HepG2 (cell line): ENCODE results near the gene NOTUM. TPM values are rescaled to one million over a fixed set of nuclear protein-coding genes. Genes with fewer than 3 reads are reported as not detected.
A peak's percentile ranks its signal among the peaks of the same experiment; 100 is the strongest.

Experiments used
- KAT7 ChIP-seq: IDR thresholded peaks from 2 replicates; pipeline ENCODE4 v1.6.1; 2018; ENCODE audit warnings: borderline replicate concordance, missing compliant biosample characterization
- MTERF4 ChIP-seq: sonication (generic); formaldehyde crosslinking; IDR thresholded peaks from 2 replicates; pipeline ENCODE4 v1.8.0; 2023; ENCODE audit warnings: mild to moderate bottlenecking, missing genetic modification reagents
- NFAT5 ChIP-seq: sonication (generic); formaldehyde crosslinking; IDR thresholded peaks from 2 replicates; pipeline ENCODE4 v1.4.0; 2020; ENCODE audit warnings: missing genetic modification reagents
- NFKB2 ChIP-seq: sonication (generic); formaldehyde crosslinking; IDR thresholded peaks from 2 replicates; pipeline ENCODE4 v1.4.0; 2020; ENCODE audit warnings: missing genetic modification reagents, borderline replicate concordance
- PBX2 ChIP-seq: IDR thresholded peaks from 2 replicates; pipeline ENCODE4 v1.6.1; 2016; ENCODE audit warnings: control low read depth
- PHF8 ChIP-seq: sonication (generic); formaldehyde crosslinking; IDR thresholded peaks from 2 replicates; pipeline ENCODE4 v1.5.0; 2020; ENCODE audit warnings: missing genetic modification reagents
- PITX1 ChIP-seq: sonication (generic); formaldehyde crosslinking; IDR thresholded peaks from 2 replicates; pipeline ENCODE4 v1.5.1; 2020; ENCODE audit warnings: mild to moderate bottlenecking, missing genetic modification reagents
- ZC3H13 ChIP-seq: sonication (generic); formaldehyde crosslinking; IDR thresholded peaks from 2 replicates; pipeline ENCODE4 v1.8.1; 2023; ENCODE audit warnings: mild to moderate bottlenecking, missing genetic modification reagents, moderate library complexity
- ZKSCAN8 ChIP-seq: IDR thresholded peaks from 2 replicates; pipeline ENCODE4 v1.6.1; 2016; ENCODE audit warnings: borderline replicate concordance, missing genetic modification reagents, missing compliant biosample characterization
- ZNF407 ChIP-seq: sonication (generic); formaldehyde crosslinking; IDR thresholded peaks from one replicate; pipeline ENCODE4 v1.5.1; 2020; ENCODE audit warnings: mild to moderate bottlenecking, missing genetic modification reagents; ENCODE audit errors: not compliant biosample characterization
- ZNF75D ChIP-seq: sonication (generic); formaldehyde crosslinking; IDR thresholded peaks from 2 replicates; pipeline ENCODE4 v1.8.1; 2023; ENCODE audit warnings: missing genetic modification reagents, mild to moderate bottlenecking, borderline replicate concordance
- ZNF839 ChIP-seq: sonication (generic); formaldehyde crosslinking; IDR thresholded peaks from 2 replicates; pipeline ENCODE4 v1.4.0; 2020; ENCODE audit warnings: missing genetic modification reagents, mild to moderate bottlenecking, borderline replicate concordance
- polyA plus RNA-seq, 8 experiments: library from polyadenylated mRNA; depleted of rRNA in 3 of 8; stranded (reverse) in 7 of 8; unstranded in 1 of 8; fragments of >200 nt; fragmentation: Illumina TruSeq in 4 of 8; extraction: Trizol in 4 of 8; gene quantifications; 2 replicates each; pipeline versions ENCODE4 v1.2.1 to v1.2.3, GENCODE V29; 2011 to 2016; ENCODE audit warnings: low read depth in 4 of 8, missing spikeins in 1 of 8, mixed read lengths in 1 of 8; ENCODE audit not compliant: insufficient read depth in 1 of 8
- total RNA-seq, 5 experiments: library from RNA; depleted of rRNA; stranded (reverse); fragments of >200 nt; fragmentation: Illumina TruSeq; extraction: Trizol; gene quantifications; 2 replicates each; pipeline ENCODE4 v1.2.3, GENCODE V29; 2016; ENCODE audit warnings: low read depth in 1 of 5

Gene NOTUM
- total and polyA plus RNA-seq, 2 of the 13 experiments (the other 11 are each of a cell fraction or from before 2014, with no cell fraction given): 150 to 160 TPM

- TF ChIP-seq NFAT5 (CRISPR knock-in tag) (0 out of 2 replicates have a peak, but pooled peaks have one; percentile 16), PITX1 (CRISPR knock-in tag) (peak; percentile 38), ZC3H13 (CRISPR knock-in tag) (peak; percentile 82; the same call in 1 of the 2 replicates), PHF8 (CRISPR knock-in tag) (no peak; the same call in 1 of the 2 replicates), ZKSCAN8 (CRISPR knock-in tag) (no peak), ZNF839 (CRISPR knock-in tag) (peak; percentile 70; the same call in 1 of the 2 replicates), ZNF407 (CRISPR knock-in tag) (no peak), NFKB2 (CRISPR knock-in tag) (peak; percentile 81), KAT7 (CRISPR knock-in tag) (peak; percentile 20), PBX2 (CRISPR knock-in tag) (no peak; the same call in 1 of the 2 replicates), ZNF75D (CRISPR knock-in tag) (no peak), MTERF4 (CRISPR knock-in tag) (no peak)
These were observed 39.2 kb upstream of the NOTUM start (continued) for GRCh38 chr17:81999976-82000802.
